Osteoblast (primary cell): Measurements from ENCODE around the gene EXOC2. TPM values are rescaled to one million over a fixed set of nuclear protein-coding genes. Genes with fewer than 3 reads are reported as not detected.

Experiments
- DNase-seq: peaks from one replicate; pipeline ENCODE4 v3.0.0; 2011; ENCODE audit warnings: low spot score, mixed read lengths; ENCODE audit not compliant: insufficient read length; ENCODE audit errors: missing footprints
- H2AFZ ChIP-seq: 2 replicates; pipeline ENCODE4 v1.6.0; 2011; ENCODE audit warnings: mild to moderate bottlenecking, low read length
- H3K27ac ChIP-seq: 2 replicates; pipeline ENCODE4 v1.5.1; 2011; ENCODE audit warnings: mild to moderate bottlenecking, low read depth, low read length, moderate library complexity
- H3K27me3 ChIP-seq: 2 replicates; pipeline ENCODE4 v1.6.0; 2012; ENCODE audit warnings: mild to moderate bottlenecking, control low read depth, inconsistent platforms, low read length, moderate library complexity; ENCODE audit not compliant: insufficient read depth
- H3K36me3 ChIP-seq: 2 replicates; pipeline ENCODE4 v1.5.1; 2011; ENCODE audit warnings: mild to moderate bottlenecking, low read length, control low read depth, moderate library complexity; ENCODE audit not compliant: insufficient read depth
- H3K4me1 ChIP-seq: 2 replicates; pipeline ENCODE4 v1.5.1; 2011; ENCODE audit warnings: mild to moderate bottlenecking, low read length, control low read depth, moderate library complexity; ENCODE audit not compliant: insufficient read depth
- H3K4me2 ChIP-seq: 2 replicates; pipeline ENCODE4 v1.6.0; 2011; ENCODE audit warnings: mild to moderate bottlenecking, low read length; ENCODE audit not compliant: insufficient read depth
- H3K4me3 ChIP-seq: fragments of 200-600 bp; sonication (generic); 3 replicates; pipeline ENCODE4 v1.5.1; 2012; ENCODE audit warnings: mild to moderate bottlenecking, low read length, inconsistent platforms; ENCODE audit not compliant: insufficient read depth
- H3K79me2 ChIP-seq: 2 replicates; pipeline ENCODE4 v1.6.0; 2012; ENCODE audit warnings: mild to moderate bottlenecking, low read length, control low read depth, inconsistent platforms; ENCODE audit not compliant: insufficient read depth
- H3K9me3 ChIP-seq: 2 replicates; pipeline ENCODE4 v1.5.1; 2011; ENCODE audit warnings: low read depth, low read length, control low read depth
- H4K20me1 ChIP-seq: 2 replicates; pipeline ENCODE4 v1.6.0; 2012; ENCODE audit warnings: mild to moderate bottlenecking, low read length, control low read depth; ENCODE audit not compliant: insufficient read depth
- CTCF ChIP-seq: IDR thresholded peaks from 2 replicates; pipeline ENCODE4 v1.5.1; 2011; ENCODE audit warnings: mild to moderate bottlenecking, low read depth, low read length, moderate library complexity; ENCODE audit errors: extremely low read depth
- total RNA-seq: library from RNA; depleted of rRNA; stranded (reverse); fragments of >200 nt; gene quantifications from 2 replicates; pipeline ENCODE4 v1.2.3, GENCODE V29; 2012

The EXOC2 gene
- total RNA-seq, 1 donor: 19.5 TPM

- Histone ChIP-seq H3K9me3 (no peaks in the 10 kb centered on the region), H4K20me1 (no peaks in the 10 kb centered on the region), H3K27ac (no peak overlapping the region), H3K27me3 (no peaks in the 10 kb centered on the region), H3K4me2 (no peak overlapping the region), H3K79me2 (no peaks in the 10 kb centered on the region), H2AFZ (no peak overlapping the region), H3K4me3 (no peak overlapping the region), H3K4me1 (no peaks in the 10 kb centered on the region), H3K36me3 (no peaks in the 10 kb centered on the region)
- TF ChIP-seq CTCF: no peak
- no peak for DNase-seq
Measured at GRCh38 chr6:506920-507622, 185.9 kb downstream of the EXOC2 start.

GRCh38 chr6:506508-506907 lies 186.4 kb downstream of the EXOC2 start:
- Histone ChIP-seq H3K27ac (no peak overlapping the region), H4K20me1 (no peaks in the 10 kb centered on the region), H3K9me3 (no peaks in the 10 kb centered on the region), H3K79me2 (no peaks in the 10 kb centered on the region), H2AFZ (no peak overlapping the region), H3K4me3 (no peak overlapping the region), H3K36me3 (no peaks in the 10 kb centered on the region), H3K4me2 (no peak overlapping the region), H3K4me1 (no peaks in the 10 kb centered on the region), H3K27me3 (no peaks in the 10 kb centered on the region)
- DNase-seq: no peak
- TF ChIP-seq CTCF: no peak

GRCh38 chr6:505374-505773 lies 187.6 kb downstream of the EXOC2 start:
- H3K79me2 ChIP-seq: no peaks in the 10 kb centered on the region
- no peak for TF ChIP-seq CTCF
- DNase-seq: no peak
- H3K4me3 ChIP-seq: no peak overlapping the region
- no peaks in the 10 kb centered on the region for H3K36me3 ChIP-seq
- no peaks in the 10 kb centered on the region for H3K4me1 ChIP-seq
- no peak overlapping the region for H3K27ac ChIP-seq
- H4K20me1 ChIP-seq: no peaks in the 10 kb centered on the region
- no peak overlapping the region for H2AFZ ChIP-seq
- no peaks in the 10 kb centered on the region for H3K9me3 ChIP-seq
- no peaks in the 10 kb centered on the region for H3K27me3 ChIP-seq
- no peak overlapping the region for H3K4me2 ChIP-seq

- no peaks in the 10 kb centered on the region for H3K4me1 ChIP-seq
- no peak overlapping the region for H3K27ac ChIP-seq
- no peaks in the 10 kb centered on the region for H4K20me1 ChIP-seq
- no peak overlapping the region for H3K4me2 ChIP-seq
- H3K27me3 ChIP-seq: no peaks in the 10 kb centered on the region
- H3K79me2 ChIP-seq: no peaks in the 10 kb centered on the region
- TF ChIP-seq CTCF: no peak
- no peak overlapping the region for H2AFZ ChIP-seq
- no peak overlapping the region for H3K4me3 ChIP-seq
- no peak for DNase-seq
- H3K9me3 ChIP-seq: no peaks in the 10 kb centered on the region
- H3K36me3 ChIP-seq: no peaks in the 10 kb centered on the region
Measured at GRCh38 chr6:504446-504980, 188.4 kb downstream of the EXOC2 start.
